ENCODE measurements around the gene PIGH. TPM values are rescaled to one million over a fixed set of nuclear protein-coding genes. Genes with fewer than 3 reads are reported as not detected.

Gene PIGH
- total RNA-seq, 3 donors from 2014 or later = 16.6 to 20.0 (median 16.7) TPM

DNA sequence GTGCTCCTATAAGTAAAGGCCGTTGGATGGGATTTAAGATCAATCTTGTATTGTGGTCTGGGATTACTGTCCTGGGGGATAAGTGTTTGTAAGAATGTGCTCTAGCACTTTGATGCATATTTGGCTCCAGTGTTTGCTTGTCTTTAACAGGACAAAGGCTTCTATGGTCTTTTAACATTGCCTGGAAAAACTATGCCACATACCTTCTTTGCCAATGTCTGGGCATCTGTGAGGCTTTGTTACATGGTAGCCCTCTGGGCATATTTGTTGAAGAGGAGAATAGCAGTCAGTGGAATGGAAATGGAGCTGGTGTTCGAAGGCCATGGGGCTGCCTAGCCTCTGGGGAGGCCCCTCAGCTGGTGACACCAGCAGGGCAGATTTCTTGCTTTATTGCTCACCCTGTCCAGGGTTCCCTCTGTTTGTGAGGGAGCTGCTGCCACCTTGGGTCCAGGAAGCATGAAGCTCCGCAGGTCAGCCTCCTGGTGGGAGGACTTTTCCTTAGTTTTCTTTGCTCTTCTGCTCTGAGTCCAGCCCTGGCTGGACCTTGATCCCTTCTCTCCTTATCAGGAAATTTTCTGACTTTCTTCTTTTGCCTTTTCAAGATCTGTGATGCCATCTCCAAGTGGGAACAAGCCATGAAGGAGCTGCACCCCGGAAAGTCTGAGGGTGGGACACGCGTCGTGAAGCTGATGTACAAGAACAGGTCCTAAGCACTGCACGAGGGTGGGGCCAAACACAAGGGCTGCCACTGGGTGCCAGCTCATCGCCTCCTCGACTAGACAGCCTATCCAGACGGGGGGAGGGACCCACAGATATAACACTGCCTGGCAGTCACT, 19.5 kb downstream of the PIGH start:
- TF ChIP-seq, protein P1, sequence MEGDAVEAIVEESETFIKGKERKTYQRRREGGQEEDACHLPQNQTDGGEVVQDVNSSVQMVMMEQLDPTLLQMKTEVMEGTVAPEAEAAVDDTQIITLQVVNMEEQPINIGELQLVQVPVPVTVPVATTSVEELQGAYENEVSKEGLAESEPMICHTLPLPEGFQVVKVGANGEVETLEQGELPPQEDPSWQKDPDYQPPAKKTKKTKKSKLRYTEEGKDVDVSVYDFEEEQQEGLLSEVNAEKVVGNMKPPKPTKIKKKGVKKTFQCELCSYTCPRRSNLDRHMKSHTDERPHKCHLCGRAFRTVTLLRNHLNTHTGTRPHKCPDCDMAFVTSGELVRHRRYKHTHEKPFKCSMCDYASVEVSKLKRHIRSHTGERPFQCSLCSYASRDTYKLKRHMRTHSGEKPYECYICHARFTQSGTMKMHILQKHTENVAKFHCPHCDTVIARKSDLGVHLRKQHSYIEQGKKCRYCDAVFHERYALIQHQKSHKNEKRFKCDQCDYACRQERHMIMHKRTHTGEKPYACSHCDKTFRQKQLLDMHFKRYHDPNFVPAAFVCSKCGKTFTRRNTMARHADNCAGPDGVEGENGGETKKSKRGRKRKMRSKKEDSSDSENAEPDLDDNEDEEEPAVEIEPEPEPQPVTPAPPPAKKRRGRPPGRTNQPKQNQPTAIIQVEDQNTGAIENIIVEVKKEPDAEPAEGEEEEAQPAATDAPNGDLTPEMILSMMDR (IDR thresholded peaks at IDR 0.05) = no peak
- intact Hi-C loops (cut with DNase I, micrococcal nuclease) = no loop called here
- H3K36me3 ChIP-seq (ENCODE audit: low read depth) = no peaks in the 10 kb centered on the region
- DNase-seq (no peak), ATAC-seq (peak; percentile 55)
- no peak overlapping the region for H3K4me3 ChIP-seq
- H3K4me1 ChIP-seq (ENCODE audit: low read depth) = no peaks in the 10 kb centered on the region
- no peaks in the 10 kb centered on the region for H3K9me3 ChIP-seq

DNA sequence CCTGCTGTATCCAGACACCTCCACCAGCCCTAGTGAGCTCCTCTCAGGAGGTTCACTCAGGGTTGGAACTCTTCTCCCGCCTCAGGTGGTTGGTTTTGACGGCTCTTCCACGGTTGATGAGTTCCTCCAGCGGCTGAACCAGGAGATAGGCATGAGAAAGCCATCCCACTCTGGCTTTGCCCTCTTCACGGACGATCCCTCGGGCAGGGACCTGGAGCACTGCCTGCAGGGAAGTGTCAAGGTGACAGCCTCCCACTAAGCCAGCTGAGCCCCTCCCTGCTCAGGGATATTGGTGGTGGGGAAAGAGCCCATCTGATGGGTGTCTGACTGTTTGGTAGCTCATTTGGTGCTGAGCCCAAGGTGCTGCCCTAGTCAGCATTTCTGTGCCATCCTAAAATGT, 20.4 kb downstream of the PIGH start:
- Histone ChIP-seq H3K4me1 (ENCODE audit: low read depth) (no peaks in the 10 kb centered on the region), H3K4me3 (no peak overlapping the region), H3K9me3 (no peaks in the 10 kb centered on the region), H3K36me3 (ENCODE audit: low read depth) (no peaks in the 10 kb centered on the region)
- TF ChIP-seq, protein P1 (IDR thresholded peaks at IDR 0.05) = no peak
- DNase-seq = no peak
- no peak for ATAC-seq
- intact Hi-C loops (cut with DNase I, micrococcal nuclease) = no loop called here

DNA sequence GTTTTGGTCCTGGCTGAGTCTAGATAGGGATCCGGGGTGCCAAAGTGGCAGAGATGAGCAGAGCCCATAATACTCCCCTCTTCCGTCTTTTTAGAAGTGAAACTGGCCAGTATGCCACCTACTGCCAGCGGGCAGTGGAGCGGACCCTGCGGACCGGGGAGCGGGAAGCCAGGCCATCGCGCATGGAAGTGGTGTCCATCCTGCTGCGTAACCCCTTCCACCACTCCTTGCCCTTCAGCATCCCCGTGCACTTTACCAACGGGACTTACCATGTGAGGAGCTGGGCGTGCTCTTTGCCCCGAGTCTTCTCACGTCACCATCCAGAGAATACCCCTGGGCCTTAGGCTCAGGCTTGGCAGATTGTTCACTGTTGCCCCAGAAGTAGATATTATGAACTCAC, 21.0 kb downstream of the PIGH start:
- no peak overlapping the region for H3K4me3 ChIP-seq
- DNase-seq = no peak
- no peaks in the 10 kb centered on the region for H3K9me3 ChIP-seq
- TF ChIP-seq, protein P1 (IDR thresholded peaks at IDR 0.05) = no peak
- no peak for ATAC-seq
- no peaks in the 10 kb centered on the region for H3K4me1 ChIP-seq (ENCODE audit: low read depth)
- no peaks in the 10 kb centered on the region for H3K36me3 ChIP-seq (ENCODE audit: low read depth)
- intact Hi-C loops (cut with DNase I, micrococcal nuclease) = no loop called here

DNA sequence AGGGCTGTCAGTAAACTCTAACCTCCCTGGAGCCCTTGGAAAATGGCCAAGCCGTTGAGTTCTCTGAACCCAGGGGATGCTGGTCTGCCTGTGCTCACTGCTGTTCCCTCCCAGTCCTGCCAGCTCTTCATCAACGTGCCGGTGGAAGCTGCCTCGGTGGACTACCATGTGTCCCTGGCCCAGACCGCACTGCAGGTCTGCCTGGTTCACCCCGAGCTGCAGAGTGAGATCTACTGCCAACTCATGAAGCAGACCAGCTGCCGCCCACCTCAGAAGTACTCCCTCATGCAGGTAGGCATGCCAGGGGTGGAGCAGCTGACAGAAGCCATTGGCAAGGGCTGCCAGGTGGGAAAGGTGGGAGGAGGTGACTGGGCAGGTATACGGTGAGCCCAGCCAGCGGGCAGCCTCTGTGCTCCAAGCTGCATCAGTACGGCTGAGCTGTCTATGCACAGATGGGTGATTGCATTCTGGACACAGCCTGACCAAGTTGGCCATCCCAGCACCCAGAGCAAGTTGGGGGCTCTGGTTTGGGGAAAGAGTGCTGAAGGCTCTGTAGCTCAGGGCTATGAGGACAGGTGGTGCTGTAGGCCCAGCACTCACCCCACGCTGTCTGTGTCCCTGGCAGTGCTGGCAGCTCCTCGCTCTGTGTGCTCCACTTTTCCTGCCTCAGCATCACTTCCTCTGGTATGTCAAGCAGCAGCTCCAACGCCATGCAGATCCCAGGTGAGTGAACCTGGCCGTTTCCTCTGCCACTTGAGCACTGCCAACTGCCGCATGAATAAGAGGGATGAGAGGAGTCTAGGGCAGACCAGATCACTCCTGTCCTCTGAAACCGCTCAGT, 21.9 kb downstream of the PIGH start:
- ATAC-seq = no peak
- Histone ChIP-seq H3K9me3 (no peaks in the 10 kb centered on the region), H3K4me1 (ENCODE audit: low read depth) (no peaks in the 10 kb centered on the region), H3K4me3 (no peak overlapping the region), H3K36me3 (ENCODE audit: low read depth) (no peaks in the 10 kb centered on the region)
- DNase-seq = no peak
- TF ChIP-seq, protein P1 (IDR thresholded peaks at IDR 0.05) = no peak
- intact Hi-C loops (cut with DNase I, micrococcal nuclease) = no loop called here

DNA sequence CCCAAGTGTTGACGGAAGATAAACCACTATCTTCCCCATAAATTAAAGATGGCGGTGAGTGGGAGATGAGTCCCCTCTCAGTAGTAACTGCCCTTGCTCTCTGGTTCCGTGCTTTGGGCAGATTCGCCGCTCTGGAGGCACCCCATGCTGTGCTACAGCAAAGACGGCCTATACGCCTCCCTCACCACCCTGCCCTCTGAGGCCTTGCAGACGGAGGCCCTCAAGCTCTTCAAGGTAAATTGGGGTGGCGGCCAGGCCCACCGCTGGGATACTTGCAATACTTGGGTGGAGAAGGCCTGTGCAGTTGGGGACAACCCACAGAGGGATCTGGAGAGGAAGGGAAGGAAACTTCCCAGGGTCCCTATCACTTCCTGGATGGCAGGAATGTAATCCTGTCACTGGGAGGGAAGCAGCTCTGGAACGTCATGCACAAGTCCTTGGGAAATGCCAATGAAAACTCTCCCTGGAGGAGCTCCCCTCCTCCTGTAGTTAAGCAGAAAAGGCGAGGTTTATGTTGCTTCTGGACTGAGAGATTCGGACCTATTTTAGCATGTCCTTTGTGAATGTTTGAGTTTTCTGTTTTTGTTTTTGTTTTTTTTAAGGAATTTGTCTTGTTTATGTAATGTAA, 22.8 kb downstream of the PIGH start:
- no peaks in the 10 kb centered on the region for H3K9me3 ChIP-seq
- TF ChIP-seq, protein P1 (IDR thresholded peaks at IDR 0.05) = no peak
- DNase-seq (no peak), ATAC-seq (no peak)
- H3K4me1 ChIP-seq (ENCODE audit: low read depth) = no peaks in the 10 kb centered on the region
- no peaks in the 10 kb centered on the region for H3K36me3 ChIP-seq (ENCODE audit: low read depth)
- intact Hi-C loops (cut with DNase I, micrococcal nuclease) = no loop called here
- H3K4me3 ChIP-seq = no peak overlapping the region
